CD8-positive, alpha-beta memory T cell (primary cell): ENCODE data around the gene KATNIP. TPM values are rescaled to one million over a fixed set of nuclear protein-coding genes. Genes with fewer than 3 reads are reported as not detected.

ENCODE experiments used
- CTCF ChIA-PET: fragments of 350-600 bp; sonication (Branson Sonifier 250); formaldehyde crosslinking; loops from one replicate; lab custom pipeline; 2021; ENCODE audit warnings: antibody characterized with exemption; lab: Charles Lee
- POLR2A ChIA-PET: fragments of 350-600 bp; sonication (Branson Sonifier 250); formaldehyde crosslinking; loops from one replicate; lab custom pipeline; 2021; ENCODE audit warnings: antibody characterized with exemption; lab: Charles Lee
- DNase-seq, 5 donors: peaks; one replicate each; pipeline versions ENCODE4 v3.0.0 to v3.0.0-alpha.2; 2020 to 2022; ENCODE audit warnings: mixed read lengths in 1 of 5
- H3K27ac ChIP-seq: one replicate; pipeline ENCODE4 v1.7.0; 2013; ENCODE audit warnings: low read depth, mild to moderate bottlenecking, low read length, moderate library complexity
- H3K27me3 ChIP-seq: 2 replicates; pipeline ENCODE4 v1.7.0; 2013; ENCODE audit warnings: low read length, mild to moderate bottlenecking; ENCODE audit not compliant: insufficient read depth, poor library complexity, severe bottlenecking
- H3K36me3 ChIP-seq: 2 replicates; pipeline ENCODE4 v1.7.0; 2013; ENCODE audit warnings: mild to moderate bottlenecking, low read length, moderate library complexity; ENCODE audit not compliant: insufficient read depth
- H3K4me1 ChIP-seq: 2 replicates; pipeline ENCODE4 v1.7.0; 2013; ENCODE audit warnings: mild to moderate bottlenecking, low read length, moderate library complexity; ENCODE audit not compliant: insufficient read depth
- H3K4me3 ChIP-seq: 2 replicates; pipeline ENCODE4 v1.7.0; 2013; ENCODE audit warnings: mild to moderate bottlenecking, low read length
- H3K9me3 ChIP-seq: 2 replicates; pipeline ENCODE4 v1.7.0; 2013; ENCODE audit warnings: mild to moderate bottlenecking, low read length
- H3K27ac Mint-ChIP-seq, 8 donors: one replicate each; pipeline ENCODE4 v1.8.0; 2020 to 2021; ENCODE audit warnings: mixed read lengths in 8 of 8, mild to moderate bottlenecking in 6 of 8, inconsistent platforms in 3 of 8, moderate library complexity in 3 of 8
- H3K27me3 Mint-ChIP-seq, 2 donors: one replicate each; pipeline ENCODE4 v1.8.0; 2020 to 2021; ENCODE audit warnings: mixed read lengths in 2 of 2, mild to moderate bottlenecking in 1 of 2, moderate library complexity in 1 of 2
- H3K36me3 Mint-ChIP-seq, 3 donors: one replicate each; pipeline ENCODE4 v1.8.0; 2020 to 2021; ENCODE audit warnings: mixed read lengths in 3 of 3, inconsistent platforms in 1 of 3, mild to moderate bottlenecking in 1 of 3
- H3K4me1 Mint-ChIP-seq, 3 donors: one replicate each; pipeline ENCODE4 v1.8.0; 2020 to 2021; ENCODE audit warnings: mixed read lengths in 3 of 3, inconsistent platforms in 1 of 3, mild to moderate bottlenecking in 1 of 3
- H3K4me3 Mint-ChIP-seq, 7 donors: one replicate each; pipeline ENCODE4 v1.8.0; 2020 to 2021; ENCODE audit warnings: mixed read lengths in 7 of 7, mild to moderate bottlenecking in 6 of 7, moderate library complexity in 4 of 7, inconsistent platforms in 2 of 7
- H3K9me3 Mint-ChIP-seq, 5 donors: one replicate each; pipeline ENCODE4 v1.8.0; 2020 to 2022; ENCODE audit warnings: mixed read lengths in 5 of 5, mild to moderate bottlenecking in 3 of 5, moderate library complexity in 2 of 5, inconsistent platforms in 1 of 5
- polyA plus RNA-seq: library from polyadenylated mRNA; unstranded; fragments of 300-500 nt; fragmentation: Illumina TruSeq; gene quantifications from one replicate; pipeline ENCODE4 v1.2.3, GENCODE V29; 2021
- total RNA-seq, 2 experiments: library from RNA; stranded (reverse); gene quantifications; one replicate each; pipeline ENCODE4 v1.2.3, GENCODE V29; 2021

KATNIP gene
- total and polyA plus RNA-seq, 3 experiments from 2014 or later = 3.0 to 17.5 (median 15.1) TPM

DNA sequence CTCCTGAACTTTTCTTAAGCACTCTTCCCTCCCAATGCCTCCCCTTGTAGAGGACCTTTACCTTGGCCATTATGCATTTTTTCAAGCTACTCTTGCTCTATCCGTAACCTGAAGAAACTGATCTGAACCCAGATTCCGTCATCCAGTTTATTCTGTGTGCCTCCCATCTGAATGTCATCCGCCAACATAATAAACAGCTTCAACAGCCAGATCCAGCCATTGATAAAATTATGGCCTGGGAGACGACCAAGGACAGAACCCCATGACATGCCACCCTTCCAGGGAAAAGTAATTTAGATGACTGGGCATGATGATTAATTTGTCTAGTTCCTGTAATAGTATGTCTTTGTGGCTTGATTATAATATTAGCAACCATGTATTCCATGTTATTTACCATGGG is 41.9 kb downstream of the KATNIP start:
- Histone ChIP-seq H3K4me3 (no peak overlapping the region), H3K27ac (no peak overlapping the region), H3K9me3 (no peaks in the 10 kb centered on the region), H3K4me1 (no peaks in the 10 kb centered on the region), H3K27me3 (no peaks in the 10 kb centered on the region), H3K36me3 (no peaks in the 10 kb centered on the region)
- Mint-ChIP-seq H3K27ac (no peak overlapping the region), H3K27me3 (no peaks in the 10 kb centered on the region), H3K9me3 (peaks cover 0 to 2% (median 0%) of the 10 kb centered on the region in 5 donors), H3K4me3 (no peak overlapping the region), H3K36me3 (peaks cover 8 to 23% (median 22%) of the 10 kb centered on the region in 3 donors), H3K4me1 (no peaks in the 10 kb centered on the region)
- no peak for DNase-seq
- ChIA-PET CTCF (no interaction called here), POLR2A (interaction anchor here (0.5 kb wide), 1 partner anchor 17 kb away, joined by 3 read pairs; no protein-coding TSS in a partner anchor)

DNA sequence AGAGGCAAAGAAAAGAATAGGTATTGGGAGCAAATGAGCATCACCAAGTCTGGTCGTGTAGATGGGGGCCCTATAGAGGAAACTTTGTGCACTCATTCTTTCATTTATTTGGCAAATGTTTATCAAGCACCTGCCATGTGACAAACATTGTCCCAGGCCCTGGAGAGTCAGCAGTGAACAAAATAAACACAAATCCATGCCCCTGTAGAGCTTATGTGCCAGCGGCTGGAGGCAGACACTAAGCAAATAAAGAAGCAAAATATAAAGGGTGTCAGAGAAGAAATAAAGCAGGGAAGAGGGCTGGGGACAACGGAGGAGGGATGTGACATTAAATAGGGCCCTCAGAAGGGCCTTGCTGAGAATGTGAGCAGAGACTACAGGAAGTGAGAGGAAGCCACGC is 45.5 kb downstream of the KATNIP start:
- Mint-ChIP-seq H3K4me3 (no peak overlapping the region), H3K4me1 (no peaks in the 10 kb centered on the region), H3K36me3 (peaks cover 5 to 25% (median 8%) of the 10 kb centered on the region in 3 donors), H3K9me3 (peaks cover 0 to 2% (median 0%) of the 10 kb centered on the region in 5 donors), H3K27ac (peak overlapping the region in 1 of 8 donors; percentile 62), H3K27me3 (peaks cover 0 to 3% of the 10 kb centered on the region in 2 donors)
- Histone ChIP-seq H3K4me1 (no peaks in the 10 kb centered on the region), H3K27ac (no peak overlapping the region), H3K27me3 (no peaks in the 10 kb centered on the region), H3K36me3 (no peaks in the 10 kb centered on the region), H3K4me3 (no peak overlapping the region), H3K9me3 (no peaks in the 10 kb centered on the region)
- DNase-seq = no peak
- ChIA-PET CTCF (interaction anchor here (1.9 kb wide), 1 partner anchor 12 kb away, joined by 4 read pairs; no protein-coding TSS in a partner anchor), POLR2A (no interaction called here)

DNA sequence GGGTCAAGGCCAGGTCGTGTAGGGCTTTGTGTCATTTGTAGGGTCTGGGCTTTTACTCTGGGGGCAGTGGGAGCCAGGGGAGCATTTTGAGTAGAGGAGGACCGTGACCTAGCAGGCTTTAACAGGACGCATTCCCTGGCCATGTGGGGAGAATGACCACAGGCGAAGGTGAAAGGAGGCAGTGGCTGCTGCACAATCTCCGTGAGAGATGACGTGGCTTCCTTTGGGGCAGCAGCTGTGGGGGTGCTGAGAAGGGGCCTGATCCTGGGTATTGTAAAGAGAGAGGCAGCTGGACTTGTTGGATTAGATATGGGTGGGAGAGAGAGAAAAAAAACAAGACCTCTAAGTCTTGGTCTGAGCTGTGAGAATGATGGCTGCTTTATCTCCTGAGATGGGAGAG is 46.0 kb downstream of the KATNIP start:
- Histone ChIP-seq H3K4me3 (no peak overlapping the region), H3K27me3 (no peaks in the 10 kb centered on the region), H3K4me1 (no peaks in the 10 kb centered on the region), H3K36me3 (no peaks in the 10 kb centered on the region), H3K9me3 (no peaks in the 10 kb centered on the region), H3K27ac (no peak overlapping the region)
- H3K27ac Mint-ChIP-seq = peak overlapping the region in 3 of 8 donors; percentile 2 to 39 (median 3)
- ChIA-PET POLR2A (no interaction called here), CTCF (interaction anchor here (1.9 kb wide), 1 partner anchor 11 kb away, joined by 4 read pairs; no protein-coding TSS in a partner anchor)
- peaks cover 4 to 22% (median 5%) of the 10 kb centered on the region in 3 donors for H3K36me3 Mint-ChIP-seq
- no peak for DNase-seq
- H3K9me3 Mint-ChIP-seq = peaks cover 0 to 2% (median 0%) of the 10 kb centered on the region in 5 donors
- H3K27me3 Mint-ChIP-seq = peaks cover 0 to 3% of the 10 kb centered on the region in 2 donors
- no peak overlapping the region for H3K4me3 Mint-ChIP-seq
- no peaks in the 10 kb centered on the region for H3K4me1 Mint-ChIP-seq

DNA sequence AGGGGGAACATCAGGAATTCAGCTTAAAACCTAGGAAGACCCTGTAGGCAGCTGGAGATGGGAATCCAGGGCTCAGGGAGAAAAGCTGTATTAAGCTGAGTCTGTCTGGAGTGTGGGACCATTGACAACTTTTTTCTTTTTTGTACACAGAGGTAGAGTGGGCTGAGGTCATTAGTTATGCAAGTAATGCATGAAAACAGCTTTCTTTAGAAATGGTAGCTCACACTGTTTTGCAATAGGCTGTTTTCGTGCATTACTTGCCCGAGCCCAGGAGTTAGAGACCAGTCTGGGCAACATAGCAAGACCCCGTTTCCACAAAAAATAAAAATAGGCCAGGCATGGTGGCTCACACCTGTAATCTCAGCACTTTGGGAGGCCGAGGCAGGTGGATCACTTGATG is 46.5 kb downstream of the KATNIP start:
- DNase-seq = no peak
- Histone ChIP-seq H3K36me3 (no peaks in the 10 kb centered on the region), H3K4me3 (no peak overlapping the region), H3K9me3 (no peaks in the 10 kb centered on the region), H3K4me1 (no peaks in the 10 kb centered on the region), H3K27ac (no peak overlapping the region), H3K27me3 (no peaks in the 10 kb centered on the region)
- Mint-ChIP-seq H3K9me3 (peaks cover 0 to 2% (median 0%) of the 10 kb centered on the region in 5 donors), H3K27me3 (peaks cover 0 to 3% of the 10 kb centered on the region in 2 donors), H3K36me3 (peaks cover 4 to 23% (median 5%) of the 10 kb centered on the region in 3 donors), H3K4me3 (no peak overlapping the region), H3K27ac (peak overlapping the region in 2 of 8 donors; percentile 2 to 39), H3K4me1 (no peaks in the 10 kb centered on the region)
- ChIA-PET POLR2A (no interaction called here), CTCF (interaction anchor here (1.9 kb wide), 1 partner anchor 11 kb away, joined by 4 read pairs; no protein-coding TSS in a partner anchor)

DNA sequence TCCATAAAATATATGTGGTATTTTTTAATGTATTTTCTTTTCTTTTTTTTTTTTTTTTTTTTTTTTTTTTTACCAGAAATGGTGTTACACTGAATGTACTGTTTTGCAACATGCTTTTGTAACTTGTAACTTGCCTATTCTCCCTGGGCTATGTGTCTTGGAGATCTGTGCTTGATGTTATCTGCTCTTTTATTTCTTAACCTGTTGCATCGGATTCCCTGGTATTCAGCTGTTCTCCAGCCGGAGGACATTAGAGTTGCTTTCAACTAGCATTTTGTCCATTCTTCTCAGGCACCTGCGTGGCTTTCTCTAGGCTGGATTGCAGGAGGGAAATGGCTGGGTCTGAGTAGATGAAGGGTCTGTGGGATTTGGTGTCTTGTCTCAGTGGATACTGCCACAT is 47.4 kb downstream of the KATNIP start:
- no peak for DNase-seq
- ChIA-PET POLR2A (no interaction called here), CTCF (interaction anchor here (1.2 kb wide), 1 partner anchor 19 kb away, joined by 3 read pairs; no protein-coding TSS in a partner anchor)
- H3K9me3 Mint-ChIP-seq = peaks cover 0 to 2% (median 0%) of the 10 kb centered on the region in 5 donors
- Histone ChIP-seq H3K4me1 (no peaks in the 10 kb centered on the region), H3K27me3 (no peaks in the 10 kb centered on the region), H3K4me3 (no peak overlapping the region), H3K27ac (no peak overlapping the region), H3K9me3 (no peaks in the 10 kb centered on the region), H3K36me3 (no peaks in the 10 kb centered on the region)
- peaks cover 0 to 16% (median 1%) of the 10 kb centered on the region in 3 donors for H3K36me3 Mint-ChIP-seq
- H3K27ac Mint-ChIP-seq = no peak overlapping the region
- no peaks in the 10 kb centered on the region for H3K4me1 Mint-ChIP-seq
- no peak overlapping the region for H3K4me3 Mint-ChIP-seq
- peaks cover 0 to 3% of the 10 kb centered on the region in 2 donors for H3K27me3 Mint-ChIP-seq

DNA sequence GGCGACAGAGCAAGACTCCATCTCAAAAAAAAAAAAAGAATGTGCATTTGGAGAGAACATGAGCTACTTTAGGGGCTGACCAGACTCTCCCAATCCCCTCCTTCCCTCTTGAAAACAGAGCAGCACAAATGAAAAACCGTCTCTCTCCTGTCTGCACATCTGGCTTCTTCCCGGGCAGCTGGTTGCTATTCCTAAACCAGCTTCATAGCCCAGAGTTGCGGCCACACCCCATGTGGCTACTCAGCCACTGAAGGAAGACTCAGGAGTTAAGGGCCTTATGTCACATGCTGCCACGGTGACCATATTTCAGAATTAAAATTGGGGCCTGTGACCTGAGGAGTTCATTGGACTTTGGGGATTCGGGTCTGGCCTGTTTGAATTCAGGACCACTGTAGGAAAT is 48.3 kb downstream of the KATNIP start:
- DNase-seq = no peak
- Mint-ChIP-seq H3K36me3 (peaks cover 0 to 14% (median 1%) of the 10 kb centered on the region in 3 donors), H3K4me1 (no peaks in the 10 kb centered on the region), H3K9me3 (peaks cover 0 to 2% (median 0%) of the 10 kb centered on the region in 5 donors), H3K4me3 (no peak overlapping the region), H3K27me3 (peaks cover 0 to 3% of the 10 kb centered on the region in 2 donors), H3K27ac (no peak overlapping the region)
- Histone ChIP-seq H3K4me1 (no peaks in the 10 kb centered on the region), H3K27me3 (no peaks in the 10 kb centered on the region), H3K9me3 (no peaks in the 10 kb centered on the region), H3K27ac (no peak overlapping the region), H3K4me3 (no peak overlapping the region), H3K36me3 (no peaks in the 10 kb centered on the region)
- POLR2A ChIA-PET = no interaction called here
- CTCF ChIA-PET = interaction anchor here (1.2 kb wide), 1 partner anchor 20 kb away, joined by 3 read pairs; no protein-coding TSS in a partner anchor

DNA sequence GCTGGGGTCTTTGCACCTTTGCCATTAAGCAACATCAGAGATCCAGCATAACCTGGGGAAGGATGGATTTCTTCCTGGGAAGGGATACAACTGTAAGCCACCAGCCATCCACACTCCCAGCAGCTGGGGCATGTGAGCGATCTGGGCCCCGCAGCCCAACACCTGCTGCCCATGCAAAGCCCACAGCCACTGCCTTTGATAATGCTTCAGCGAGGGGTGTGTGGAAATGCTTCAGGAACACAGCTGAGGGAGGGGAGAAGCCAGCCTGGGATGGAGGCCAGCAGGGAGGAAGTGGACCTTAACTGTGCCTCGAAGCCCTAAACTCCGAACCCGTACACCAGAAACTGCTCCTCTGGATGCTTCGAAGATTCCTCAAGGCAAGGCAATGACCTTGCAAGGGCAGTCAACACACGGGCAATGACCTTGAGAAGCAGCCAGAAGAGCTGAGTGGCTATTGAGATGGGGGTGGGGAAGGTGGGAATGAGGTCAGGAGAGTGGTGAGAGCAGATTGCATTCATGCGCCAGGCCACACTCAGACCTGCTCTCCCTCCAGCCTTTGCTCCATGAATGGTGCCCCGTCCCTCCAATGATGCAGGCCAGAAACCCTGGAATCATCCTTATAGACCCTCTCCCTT is 49.1 kb downstream of the KATNIP start:
- Histone ChIP-seq H3K9me3 (no peaks in the 10 kb centered on the region), H3K4me3 (no peak overlapping the region), H3K4me1 (no peaks in the 10 kb centered on the region), H3K27me3 (no peaks in the 10 kb centered on the region), H3K27ac (no peak overlapping the region), H3K36me3 (no peaks in the 10 kb centered on the region)
- peaks cover 0 to 14% (median 1%) of the 10 kb centered on the region in 3 donors for H3K36me3 Mint-ChIP-seq
- no peaks in the 10 kb centered on the region for H3K4me1 Mint-ChIP-seq
- POLR2A ChIA-PET = no interaction called here
- CTCF ChIA-PET = no interaction called here
- peaks cover 0 to 3% of the 10 kb centered on the region in 2 donors for H3K27me3 Mint-ChIP-seq
- H3K27ac Mint-ChIP-seq = no peak overlapping the region
- H3K9me3 Mint-ChIP-seq = peaks cover 0 to 2% (median 0%) of the 10 kb centered on the region in 5 donors
- peak overlapping the region in 1 of 7 donors; percentile 24 for H3K4me3 Mint-ChIP-seq
- no peak for DNase-seq

DNA sequence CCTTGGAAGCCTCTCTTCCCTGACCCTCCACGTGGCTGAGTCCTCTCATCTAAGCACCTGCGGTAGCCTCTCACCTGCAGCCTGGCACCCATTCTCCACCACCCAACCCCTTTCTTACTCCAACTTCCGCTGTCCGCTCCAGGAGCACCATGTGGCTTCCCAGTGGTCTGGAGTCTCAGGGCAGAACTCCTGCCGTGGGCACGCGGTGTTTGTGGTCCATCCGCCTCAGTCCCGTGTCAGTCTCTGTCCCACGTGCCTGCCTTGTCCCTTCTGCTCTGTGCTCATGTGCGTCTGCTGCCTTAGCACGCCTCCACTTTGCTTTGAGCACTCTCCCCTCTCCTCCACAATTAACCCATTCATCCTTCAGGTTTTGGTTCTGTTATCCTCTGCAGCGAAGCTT is 49.7 kb downstream of the KATNIP start:
- Mint-ChIP-seq H3K27me3 (peaks cover 0 to 3% of the 10 kb centered on the region in 2 donors), H3K9me3 (peaks cover 0 to 2% (median 0%) of the 10 kb centered on the region in 5 donors), H3K36me3 (peaks cover 0 to 14% (median 1%) of the 10 kb centered on the region in 3 donors), H3K27ac (peak overlapping the region in 1 of 8 donors; percentile 17), H3K4me1 (no peaks in the 10 kb centered on the region), H3K4me3 (no peak overlapping the region)
- no peaks in the 10 kb centered on the region for H3K36me3 ChIP-seq
- no peaks in the 10 kb centered on the region for H3K9me3 ChIP-seq
- ChIA-PET CTCF (no interaction called here), POLR2A (no interaction called here)
- DNase-seq = no peak
- H3K4me3 ChIP-seq = no peak overlapping the region
- no peaks in the 10 kb centered on the region for H3K4me1 ChIP-seq
- H3K27me3 ChIP-seq = no peaks in the 10 kb centered on the region
- H3K27ac ChIP-seq = no peak overlapping the region
